Lower lobe of right lung (tissue), 2 donors: ENCODE measurements around the gene RADIL. TPM values are rescaled to one million over a fixed set of nuclear protein-coding genes. Genes with fewer than 3 reads are reported as not detected.

Experiments
- ATAC-seq, 2 donors: fragments of 200-7000 bp; cut with Tn5 transposase; one replicate each; pipeline ENCODE4 v1.9.1; 2020 to 2022; ENCODE audit warnings: mild to moderate bottlenecking in 2 of 2, moderate library complexity in 2 of 2
- DNase-seq: peaks from one replicate; pipeline ENCODE4 v3.0.0-alpha.2; 2020
- H3K27ac ChIP-seq: fragments of 200-600 bp; one replicate; pipeline ENCODE4 v1.8.0; 2022
- H3K27me3 ChIP-seq: fragments of 200-600 bp; one replicate; pipeline ENCODE4 v1.8.0; 2022; ENCODE audit warnings: low read depth
- H3K36me3 ChIP-seq: fragments of 200-600 bp; one replicate; pipeline ENCODE4 v1.8.0; 2022; ENCODE audit warnings: mild to moderate bottlenecking
- H3K4me1 ChIP-seq: fragments of 200-600 bp; one replicate; pipeline ENCODE4 v1.8.0; 2022
- H3K4me3 ChIP-seq: fragments of 200-600 bp; one replicate; pipeline ENCODE4 v1.8.0; 2022; ENCODE audit warnings: mild to moderate bottlenecking
- H3K9me3 ChIP-seq: fragments of 200-600 bp; one replicate; pipeline ENCODE4 v1.8.0; 2022
- CTCF ChIP-seq: fragments of 200-600 bp; IDR thresholded peaks from one replicate; pipeline ENCODE4 v1.8.0; 2022; ENCODE audit warnings: antibody characterized with exemption, mild to moderate bottlenecking
- intact Hi-C: fragments of 100-400 bp; cut with DNase I; formaldehyde crosslinking; loops from one replicate; pipeline ENCODE4 v1.11.0; 2022
- total RNA-seq: library from RNA; stranded (reverse); fragmentation: NEBNext Ultra II Directional; extraction: Animal tissue kit (Norgen Biotek cat#: 25700); gene quantifications from one replicate; pipeline ENCODE4 v1.2.1, GENCODE V29; 2021
- donor health status: DM: no; HTN: yes; CAD: no; lungs with severe emphysema.

Gene RADIL
- total RNA-seq, 1 donor from 2014 or later: 9.7 TPM

GRCh38 chr7:4838626-4839334 lies 44.7 kb downstream of the RADIL start:
- ATAC-seq (no peak), DNase-seq (no peak)
- Histone ChIP-seq H3K27me3 (no peaks in the 10 kb centered on the region), H3K9me3 (no peaks in the 10 kb centered on the region), H3K27ac (no peak overlapping the region), H3K4me3 (no peak overlapping the region), H3K36me3 (peaks cover 6% of the 10 kb centered on the region), H3K4me1 (no peaks in the 10 kb centered on the region)
- no peak for TF ChIP-seq CTCF
- intact Hi-C loops: no loop called here

GRCh38 chr7:4837803-4838625 lies 45.5 kb downstream of the RADIL start:
- H3K4me3 ChIP-seq: no peak overlapping the region
- H3K9me3 ChIP-seq: no peaks in the 10 kb centered on the region
- H3K36me3 ChIP-seq: peaks cover 6% of the 10 kb centered on the region
- DNase-seq (no peak), ATAC-seq (no peak)
- no peaks in the 10 kb centered on the region for H3K4me1 ChIP-seq
- no peak for TF ChIP-seq CTCF
- no peaks in the 10 kb centered on the region for H3K27me3 ChIP-seq
- H3K27ac ChIP-seq: no peak overlapping the region
- intact Hi-C loops: no loop called here

- intact Hi-C loops: no loop called here
- TF ChIP-seq CTCF: no peak
Observed at GRCh38 chr7:4837041-4837802, 46.3 kb downstream of the RADIL start.

GRCh38 chr7:4836206-4836661 lies 47.3 kb downstream of the RADIL start:
- H3K4me3 ChIP-seq: no peak overlapping the region
- intact Hi-C loops: no loop called here
- no peaks in the 10 kb centered on the region for H3K4me1 ChIP-seq
- H3K9me3 ChIP-seq: no peaks in the 10 kb centered on the region
- DNase-seq (peak; percentile 41), ATAC-seq (no peak)
- no peak for TF ChIP-seq CTCF
- H3K27me3 ChIP-seq: no peaks in the 10 kb centered on the region
- H3K36me3 ChIP-seq: peaks cover 6% of the 10 kb centered on the region
- H3K27ac ChIP-seq: no peak overlapping the region

More at GRCh38 chr7:4837041-4837802, 46.3 kb downstream of the RADIL start:
- Histone ChIP-seq H3K4me3 (no peak overlapping the region), H3K4me1 (no peaks in the 10 kb centered on the region), H3K9me3 (no peaks in the 10 kb centered on the region), H3K27ac (no peak overlapping the region), H3K36me3 (peaks cover 6% of the 10 kb centered on the region), H3K27me3 (no peaks in the 10 kb centered on the region)
- DNase-seq (peak; percentile 39), ATAC-seq (no peak)

- no peak overlapping the region for H3K4me3 ChIP-seq
- no peaks in the 10 kb centered on the region for H3K4me1 ChIP-seq
- intact Hi-C loops: no loop called here
- no peak for ATAC-seq
- no peaks in the 10 kb centered on the region for H3K9me3 ChIP-seq
- peaks cover 6% of the 10 kb centered on the region for H3K36me3 ChIP-seq
- no peak for TF ChIP-seq CTCF
- H3K27me3 ChIP-seq: no peaks in the 10 kb centered on the region
- no peak for DNase-seq
- H3K27ac ChIP-seq: no peak overlapping the region
Observed at GRCh38 chr7:4835398-4836205, 47.9 kb downstream of the RADIL start.
